A549 (cell line): ENCODE measurements around the gene SRSF4. TPM values are rescaled to one million over a fixed set of nuclear protein-coding genes. Genes with fewer than 3 reads are reported as not detected.

ENCODE experiments used
- GATA3 ChIP-seq: IDR thresholded peaks from 2 replicates; pipeline ENCODE4 v1.6.1; 2012; ENCODE audit warnings: borderline replicate concordance
- NFE2L2 ChIP-seq: fragments of 150-350 bp; conservative IDR thresholded peaks from 2 replicates; pipeline ENCODE4 v1.6.1; 2014; ENCODE audit warnings: low read length
- TP53 ChIP-seq: fragments of 250-450 bp; sonication (Bioruptor Pico); IDR thresholded peaks from 2 replicates; pipeline ENCODE4 v1.5.0; 2021; ENCODE audit warnings: mild to moderate bottlenecking, moderate library complexity
- polyA plus RNA-seq, 4 experiments: library from polyadenylated mRNA; depleted of rRNA in 3 of 4; stranded (reverse); fragments of >200 nt; fragmentation: RNase III in 1 of 4; extraction: RNeasy Plus Mini Kit Qiagen cat#74134 plus additional on column Dnase treatment in 1 of 4; gene quantifications; 2 replicates in 3 of 4; 3 replicates in 1 of 4; pipeline ENCODE4 v1.2.3, GENCODE V29; 2011 to 2017
- small RNA-seq, 6 experiments: library from RNA; depleted of rRNA; stranded (forward); fragments of <200 nt; gene quantifications; one replicate each; pipeline ENCODE3, GENCODE V24; 2012
- TF ChIP-seq, protein P1 (sequence below): fragments of 150-350 bp; IDR thresholded peaks from 2 replicates; pipeline ENCODE4 v1.6.1; 2014; ENCODE audit warnings: low read depth, mild to moderate bottlenecking, low read length

Gene SRSF4
- polyA plus RNA-seq, 2 of the 4 experiments (the other 2 are of a cell fraction), result 45.6 to 64.5 TPM

DNA sequence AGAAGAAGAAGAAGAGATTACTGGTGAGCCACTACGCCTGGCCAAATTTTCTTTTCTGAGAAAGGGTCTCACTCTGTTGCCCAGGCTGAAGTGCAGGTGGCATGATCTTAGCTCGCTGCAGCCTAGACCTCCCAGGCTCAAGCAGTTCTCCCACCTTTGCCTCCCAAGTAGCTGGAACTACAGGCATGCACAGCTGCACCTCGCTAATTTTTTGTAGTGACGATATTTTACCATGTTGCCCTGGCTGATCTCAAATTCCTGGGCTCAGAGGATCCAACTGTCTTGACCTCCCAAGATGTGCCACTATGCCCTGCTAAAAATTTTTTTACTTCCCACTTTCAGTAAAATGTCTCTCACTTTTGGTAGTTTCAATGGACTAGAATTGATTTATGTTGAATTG is 82.4 kb downstream of the SRSF4 start (continued):
- TF ChIP-seq NFE2L2, result no peak
- no peak for TF ChIP-seq TP53
- TF ChIP-seq, protein P1, sequence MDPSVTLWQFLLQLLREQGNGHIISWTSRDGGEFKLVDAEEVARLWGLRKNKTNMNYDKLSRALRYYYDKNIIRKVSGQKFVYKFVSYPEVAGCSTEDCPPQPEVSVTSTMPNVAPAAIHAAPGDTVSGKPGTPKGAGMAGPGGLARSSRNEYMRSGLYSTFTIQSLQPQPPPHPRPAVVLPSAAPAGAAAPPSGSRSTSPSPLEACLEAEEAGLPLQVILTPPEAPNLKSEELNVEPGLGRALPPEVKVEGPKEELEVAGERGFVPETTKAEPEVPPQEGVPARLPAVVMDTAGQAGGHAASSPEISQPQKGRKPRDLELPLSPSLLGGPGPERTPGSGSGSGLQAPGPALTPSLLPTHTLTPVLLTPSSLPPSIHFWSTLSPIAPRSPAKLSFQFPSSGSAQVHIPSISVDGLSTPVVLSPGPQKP, result no peak
- TF ChIP-seq GATA3, result no peak
- TF ChIP-seq, all 56 proteins: peak for 0

Small RNA genes lying within 50 kb of the gene (small RNA-seq; reads per million reads assigned to genes)
- gene RF02271, result 0 reads per million in 6 experiments

Other genes starting within 250 kb of the SRSF4 start
- 0.08 and 0.15 TPM in 2 replicates for gene TMEM200B, start 58.0 kb downstream of the SRSF4 start, polyA plus RNA-seq (2011; rRNA removed)
- gene TMEM200B, start 58.0 kb downstream of the SRSF4 start, polyA plus RNA-seq (2017; fragmentation: RNase III; extraction: RNeasy Plus Mini Kit Qiagen cat#74134 plus additional on column Dnase treatment), result 0.18 to 0.37 TPM (median 0.29 TPM) in 3 replicates
- gene MECR, start 49.0 kb upstream of the SRSF4 start, polyA plus RNA-seq (2011; rRNA removed), result 18.0 and 21.4 TPM in 2 replicates
- 13.0 to 14.2 TPM (median 13.2 TPM) in 3 replicates for gene MECR, start 49.0 kb upstream of the SRSF4 start, polyA plus RNA-seq (2017; fragmentation: RNase III; extraction: RNeasy Plus Mini Kit Qiagen cat#74134 plus additional on column Dnase treatment)
- 5.7 and 6.1 TPM in 2 replicates for gene PTPRU, start 54.6 kb upstream of the SRSF4 start, polyA plus RNA-seq (2011; rRNA removed)
- 5.6 to 6.1 TPM (median 5.9 TPM) in 3 replicates for gene PTPRU, start 54.6 kb upstream of the SRSF4 start, polyA plus RNA-seq (2017; fragmentation: RNase III; extraction: RNeasy Plus Mini Kit Qiagen cat#74134 plus additional on column Dnase treatment)